Measurements from ENCODE around the gene RLN2.

RLN2 gene

GRCh38 chr9:5269249-5269715 is 35.2 kb downstream of the RLN2 start:
- H3K4me3 ChIP-seq (ENCODE audit: control insufficient read depth in 1 of 7, extremely low read depth in 1 of 7, insufficient read depth in 4 of 7, low read depth in 2 of 7, low read length in 6 of 7): no peak overlapping the region
- no peaks in the 10 kb centered on the region for H3K4me1 ChIP-seq (ENCODE audit: control extremely low read depth in 1 of 4, control insufficient read depth in 4 of 4, insufficient read depth in 4 of 4, low read length in 3 of 4)
- POLR2A ChIA-PET: interaction anchor here (0.7 kb wide), 1 partner anchor 1536 kb away, joined by 3 read pairs; no protein-coding TSS in a partner anchor
- H3K36me3 ChIP-seq (ENCODE audit: control insufficient read depth in 4 of 4, insufficient read depth in 4 of 4, low read length in 3 of 4): no peaks in the 10 kb centered on the region
- H3K9me3 ChIP-seq (ENCODE audit: control extremely low read depth in 1 of 5, control insufficient read depth in 4 of 5, insufficient read depth in 2 of 5, low read depth in 1 of 5, low read length in 4 of 5): no peaks in the 10 kb centered on the region
- WGBS (ENCODE audit: insufficient coverage): 100% methylated on average over 2 of the region's 6 CpGs
- no peak for DNase-seq
- H3K27ac ChIP-seq (ENCODE audit: insufficient read depth in 1 of 2, low read depth in 1 of 2, low read length in 2 of 2, poor library complexity in 1 of 2, severe bottlenecking in 2 of 2): no peak overlapping the region
- peaks cover 0 to 2% (median 0%) of the 10 kb centered on the region in 5 experiments for H3K27me3 ChIP-seq (replicated peaks in 2 of 5; ENCODE audit: control insufficient read depth in 4 of 5, insufficient read depth in 5 of 5, low read length in 4 of 5)
- CTCF ChIA-PET: interaction anchor here (1.4 kb wide), 1 partner anchor 8 kb away, joined by 4 read pairs; no protein-coding TSS in a partner anchor

DNA sequence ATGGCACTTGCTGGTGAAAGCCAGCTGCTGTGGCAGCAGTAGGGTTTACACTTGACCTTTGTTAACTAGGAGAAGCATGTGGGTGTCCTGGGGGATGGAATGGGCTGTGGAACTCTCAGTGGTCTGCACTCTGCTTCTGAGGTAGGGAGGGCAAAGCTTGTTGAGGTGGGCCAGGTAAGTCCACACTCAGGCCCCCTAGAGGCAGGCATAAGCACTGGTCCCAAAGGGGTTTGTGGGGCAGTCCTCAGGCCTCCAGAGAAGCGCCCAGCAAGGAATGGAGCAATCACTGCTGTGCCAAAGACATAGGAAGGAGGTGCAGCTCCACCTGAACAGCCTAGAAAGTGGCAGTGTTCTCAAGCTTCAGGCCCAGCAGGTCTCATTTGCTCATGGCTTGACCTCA is 38.6 kb downstream of the RLN2 start:
- Histone ChIP-seq H3K36me3 (ENCODE audit: control insufficient read depth in 4 of 4, insufficient read depth in 4 of 4, low read length in 3 of 4) (no peaks in the 10 kb centered on the region), H3K9me3 (ENCODE audit: control extremely low read depth in 1 of 5, control insufficient read depth in 4 of 5, insufficient read depth in 2 of 5, low read depth in 1 of 5, low read length in 4 of 5) (no peaks in the 10 kb centered on the region), H3K27me3 (replicated peaks in 2 of 5; ENCODE audit: control insufficient read depth in 4 of 5, insufficient read depth in 5 of 5, low read length in 4 of 5) (peaks cover 0 to 2% (median 0%) of the 10 kb centered on the region in 5 experiments), H3K4me1 (ENCODE audit: control extremely low read depth in 1 of 4, control insufficient read depth in 4 of 4, insufficient read depth in 4 of 4, low read length in 3 of 4) (no peaks in the 10 kb centered on the region), H3K4me3 (ENCODE audit: control insufficient read depth in 1 of 7, extremely low read depth in 1 of 7, insufficient read depth in 4 of 7, low read depth in 2 of 7, low read length in 6 of 7) (no peak overlapping the region), H3K27ac (ENCODE audit: insufficient read depth in 1 of 2, low read depth in 1 of 2, low read length in 2 of 2, poor library complexity in 1 of 2, severe bottlenecking in 2 of 2) (no peak overlapping the region)
- 93% methylated on average over 1 of the region's 1 CpG for WGBS (ENCODE audit: insufficient coverage)
- ChIA-PET CTCF (interaction anchor here (1.1 kb wide), 1 partner anchor 174 kb away, joined by 3 read pairs; no protein-coding TSS in a partner anchor), POLR2A (no interaction called here)
- DNase-seq: no peak

DNA sequence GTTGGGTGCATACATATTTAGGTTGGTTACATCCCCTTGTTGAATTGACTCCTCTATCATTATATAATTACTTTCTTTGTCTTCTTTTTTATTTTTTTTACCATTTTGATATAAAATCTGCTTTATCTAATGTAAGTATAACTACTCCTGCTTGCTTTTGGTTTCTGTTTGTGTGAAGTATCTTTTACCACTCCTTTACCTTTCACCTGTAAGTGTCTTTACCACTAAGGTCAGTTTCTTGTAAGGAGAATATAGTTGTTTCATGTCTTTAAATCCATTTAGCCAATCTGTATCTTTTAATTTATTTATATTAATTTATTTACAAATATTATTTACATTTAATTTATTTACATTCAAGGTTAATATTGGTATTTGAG is 40.3 kb downstream of the RLN2 start:
- no peaks in the 10 kb centered on the region for H3K4me1 ChIP-seq (ENCODE audit: control extremely low read depth in 1 of 4, control insufficient read depth in 4 of 4, insufficient read depth in 4 of 4, low read length in 3 of 4)
- POLR2A ChIA-PET: no interaction called here

GRCh38 chr9:5263351-5264218 is 40.9 kb downstream of the RLN2 start:
- peaks cover 0 to 3% (median 0%) of the 10 kb centered on the region in 5 experiments for H3K9me3 ChIP-seq (ENCODE audit: control extremely low read depth in 1 of 5, control insufficient read depth in 4 of 5, insufficient read depth in 2 of 5, low read depth in 1 of 5, low read length in 4 of 5)
- CTCF ChIA-PET: no interaction called here
- peak; percentile 15 to 51 (median 41) for DNase-seq
- no peaks in the 10 kb centered on the region for H3K4me1 ChIP-seq (ENCODE audit: control extremely low read depth in 1 of 4, control insufficient read depth in 4 of 4, insufficient read depth in 4 of 4, low read length in 3 of 4)
- 20% methylated on average over 1 of the region's 5 CpGs for WGBS (ENCODE audit: insufficient coverage)
- POLR2A ChIA-PET: no interaction called here
- peaks cover 0 to 2% (median 0%) of the 10 kb centered on the region in 5 experiments for H3K27me3 ChIP-seq (replicated peaks in 2 of 5; ENCODE audit: control insufficient read depth in 4 of 5, insufficient read depth in 5 of 5, low read length in 4 of 5)
- no peak overlapping the region for H3K4me3 ChIP-seq (ENCODE audit: control insufficient read depth in 1 of 7, extremely low read depth in 1 of 7, insufficient read depth in 4 of 7, low read depth in 2 of 7, low read length in 6 of 7)
- H3K36me3 ChIP-seq (ENCODE audit: control insufficient read depth in 4 of 4, insufficient read depth in 4 of 4, low read length in 3 of 4): no peaks in the 10 kb centered on the region
- no peak overlapping the region for H3K27ac ChIP-seq (ENCODE audit: insufficient read depth in 1 of 2, low read depth in 1 of 2, low read length in 2 of 2, poor library complexity in 1 of 2, severe bottlenecking in 2 of 2)

More for the DNA sequence above, 40.3 kb downstream of the RLN2 start:
- Histone ChIP-seq H3K27me3 (replicated peaks in 2 of 5; ENCODE audit: control insufficient read depth in 4 of 5, insufficient read depth in 5 of 5, low read length in 4 of 5) (peaks cover 0 to 2% (median 0%) of the 10 kb centered on the region in 5 experiments), H3K27ac (ENCODE audit: insufficient read depth in 1 of 2, low read depth in 1 of 2, low read length in 2 of 2, poor library complexity in 1 of 2, severe bottlenecking in 2 of 2) (no peak overlapping the region), H3K9me3 (ENCODE audit: control extremely low read depth in 1 of 5, control insufficient read depth in 4 of 5, insufficient read depth in 2 of 5, low read depth in 1 of 5, low read length in 4 of 5) (peaks cover 0 to 2% (median 0%) of the 10 kb centered on the region in 5 experiments), H3K36me3 (ENCODE audit: control insufficient read depth in 4 of 4, insufficient read depth in 4 of 4, low read length in 3 of 4) (no peaks in the 10 kb centered on the region), H3K4me3 (ENCODE audit: control insufficient read depth in 1 of 7, extremely low read depth in 1 of 7, insufficient read depth in 4 of 7, low read depth in 2 of 7, low read length in 6 of 7) (no peak overlapping the region)
- no peak for DNase-seq
- CTCF ChIA-PET: no interaction called here
